Adrenal gland (tissue), 5 donors: ENCODE results near the gene UBR3.

Experiments
- CTCF ChIP-seq, 6 experiments: fragments of 450-650 bp in 4 of 6; fragments of 200-600 bp in 2 of 6; sonication (generic) in 1 of 6; IDR thresholded peaks; 1 replicate in 5 of 6; 2 replicates in 1 of 6; pipeline versions ENCODE4 v1.5.1 to v1.8.0; 2016 to 2021; ENCODE audit warnings: antibody characterized with exemption in 6 of 6, mild to moderate bottlenecking in 2 of 6, moderate library complexity in 1 of 6
- POLR2A ChIP-seq, 2 donors: fragments of 450-650 bp; IDR thresholded peaks; one replicate each; pipeline ENCODE4 v1.6.1; 2017; ENCODE audit warnings: antibody characterized with exemption in 2 of 2, mild to moderate bottlenecking in 2 of 2, moderate library complexity in 1 of 2
- donor health status: DM: no; HTN: no; CAD: no.

DNA sequence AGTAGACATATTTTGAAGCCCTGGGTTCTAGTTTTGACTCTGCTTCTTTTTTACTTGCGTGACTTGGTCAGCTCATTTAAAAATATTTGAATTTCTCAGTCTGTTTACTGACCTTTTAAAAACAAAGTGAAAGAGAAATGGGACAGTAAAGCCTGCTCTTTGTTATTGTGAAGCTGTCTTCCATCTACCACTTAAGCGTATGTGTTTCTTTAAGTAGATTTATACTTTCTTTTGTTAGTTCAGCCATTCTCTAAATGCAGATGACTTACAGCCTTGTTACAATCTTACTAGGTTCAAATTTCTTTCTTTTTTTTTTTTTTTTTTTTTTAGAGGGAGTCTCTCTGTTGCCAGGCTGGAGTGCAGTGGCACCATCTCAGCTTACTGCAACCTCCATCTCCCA lies 79.5 kb downstream of the UBR3 start:
- no peak for TF ChIP-seq CTCF (IDR thresholded peaks at IDR 0.05)
- TF ChIP-seq POLR2A (IDR thresholded peaks at IDR 0.05): no peak
